ENCODE measurements around the gene QSOX2.

- TF ChIP-seq POLR2AphosphoS5 (IDR thresholded peaks at IDR 0.05) = no peak
- TF ChIP-seq CTCF (IDR thresholded peaks at IDR 0.05) = no peak
These were observed 54.3 kb downstream of the QSOX2 start for GRCh38 chr9:136191099-136191959.
